ENCODE results near the gene HSPA5.
"Not testable (repeated sequence)": the region's sequence is repeated elsewhere in the genome, so short reads cannot be mapped to it uniquely, and the experiment has no call there.

GRCh38 chr9:125195591-125195990 is 45.6 kb downstream of the HSPA5 start:
- not testable (repeated sequence) for TF ChIP-seq CTCF, POLR2A, EP300 (IDR thresholded peaks at IDR 0.05)

Measured in ovary (tissue), 3 donors.